ENCODE results near the gene S100A9. TPM values are rescaled to one million over a fixed set of nuclear protein-coding genes. Genes with fewer than 3 reads are reported as not detected.

S100A9 gene
- total and polyA plus RNA-seq, 2 of the 8 experiments (the other 6 are each of a cell fraction or from before 2014, with no cell fraction given), result not detected

- ChIA-PET CTCF (ENCODE audit: partially characterized antibody) (interaction anchor here (1.1 to 2.7 kb wide), 5 partner anchors 12 to 159 kb away, joined by 3 to 12 read pairs (median 5); no protein-coding TSS in a partner anchor), POLR2A (ENCODE audit: partially characterized antibody) (no interaction called here)
- DNase-seq (ENCODE audit: low read depth in 1 of 2, low spot score in 2 of 2), result no peak
- H4K8ac ChIP-seq (ENCODE audit: extremely low read depth, insufficient read depth, low read length), result no peak overlapping the region
- H2BK20ac ChIP-seq (ENCODE audit: low read length), result no peak overlapping the region
- no peak overlapping the region for H3K4ac ChIP-seq (replicated peaks; ENCODE audit: insufficient read length, low read depth, low read length)
- no peak overlapping the region for H3K14ac ChIP-seq (ENCODE audit: insufficient read length)
- peaks cover 4% of the 10 kb centered on the region in 2 experiments; a peak in 2 of 4 replicates for H3K9me3 ChIP-seq (ENCODE audit: insufficient read depth in 2 of 2, low read depth in 1 of 2, low read length in 1 of 2)
- no peak for FAIRE-seq
- H3K27ac ChIP-seq (ENCODE audit: low read depth, low read length), result no peak overlapping the region
- H3K4me1 ChIP-seq (replicated peaks in 1 of 4; ENCODE audit: control insufficient read depth in 3 of 4, insufficient read depth in 4 of 4, low read length in 3 of 4), result no peaks in the 10 kb centered on the region
- no peaks in the 10 kb centered on the region for H3K79me1 ChIP-seq (ENCODE audit: low read depth, low read length)
- H4K5ac ChIP-seq (ENCODE audit: insufficient read length, low read depth, low read length), result no peak overlapping the region
- no peak overlapping the region for H4K91ac ChIP-seq (replicated peaks; ENCODE audit: insufficient read length, low read length)
- no peak overlapping the region for H2BK5ac ChIP-seq (ENCODE audit: low read depth, low read length)
- no peak overlapping the region for H2BK15ac ChIP-seq (ENCODE audit: low read length)
- no peak for TF ChIP-seq RFX5 (IDR thresholded peaks at IDR 0.05; ENCODE audit: borderline replicate concordance, low read depth, low read length)
- H3K27me3 ChIP-seq (replicated peaks in 1 of 4; ENCODE audit: control insufficient read depth in 3 of 4, extremely low read depth in 1 of 4, insufficient read depth in 3 of 4, low read length in 3 of 4), result no peaks in the 10 kb centered on the region
- H3K56ac ChIP-seq (replicated peaks; ENCODE audit: insufficient read length, low read depth, low read length), result no peak overlapping the region
- H3K23me2 ChIP-seq (ENCODE audit: low read depth, low read length), result no peaks in the 10 kb centered on the region
- H3K4me2 ChIP-seq (ENCODE audit: insufficient read depth in 1 of 2, low read depth in 2 of 2, low read length in 2 of 2), result no peak overlapping the region
- no peak overlapping the region for H3K4me3 ChIP-seq (ENCODE audit: extremely low read depth in 1 of 4, insufficient read depth in 2 of 4, low read depth in 3 of 4, low read length in 4 of 4)
- no peak overlapping the region for H3K18ac ChIP-seq (ENCODE audit: extremely low read depth, low read length)
- H3K79me2 ChIP-seq (ENCODE audit: control insufficient read depth in 1 of 2, insufficient read depth in 2 of 2, low read length in 2 of 2), result no peaks in the 10 kb centered on the region
- no peaks in the 10 kb centered on the region for H4K20me1 ChIP-seq (replicated peaks in 1 of 2; ENCODE audit: control insufficient read depth in 1 of 2, insufficient read depth in 2 of 2, low read length in 2 of 2)
- no peak overlapping the region for H3K9ac ChIP-seq (replicated peaks in 1 of 4; ENCODE audit: extremely low read depth in 1 of 4, low read depth in 3 of 4, low read length in 3 of 4)
- H2AFZ ChIP-seq (ENCODE audit: low read length), result no peak overlapping the region
- H2BK120ac ChIP-seq (replicated peaks; ENCODE audit: low read depth, low read length), result no peak overlapping the region
- H2BK12ac ChIP-seq (ENCODE audit: low read depth, low read length), result no peak overlapping the region
- no peak overlapping the region for H3K23ac ChIP-seq (ENCODE audit: insufficient read length)
- no peak overlapping the region for H2AK5ac ChIP-seq (ENCODE audit: low read depth, low read length)
- no peaks in the 10 kb centered on the region for H3K36me3 ChIP-seq (ENCODE audit: control insufficient read depth in 2 of 4, insufficient read depth in 4 of 4, low read length in 3 of 4)
Measured at GRCh38 chr1:153336650-153337049, 21.0 kb upstream of the S100A9 start.
